ENCODE measurements around the gene CAND2. TPM values are rescaled to one million over a fixed set of nuclear protein-coding genes. Genes with fewer than 3 reads are reported as not detected.

Gene CAND2
- total and polyA plus RNA-seq, 9 of the 15 experiments (the other 6 are each of a cell fraction or from before 2014, with no cell fraction given) = 0.91 to 14.9 (median 4.3) TPM

- 0 out of 2 replicates have a peak, but pooled peaks have one; percentile 37 for TF ChIP-seq SREBF1 (IDR thresholded peaks at IDR 0.05; ENCODE audit: borderline replicate concordance, low read depth, low read length)
- TF ChIP-seq, protein P1, sequence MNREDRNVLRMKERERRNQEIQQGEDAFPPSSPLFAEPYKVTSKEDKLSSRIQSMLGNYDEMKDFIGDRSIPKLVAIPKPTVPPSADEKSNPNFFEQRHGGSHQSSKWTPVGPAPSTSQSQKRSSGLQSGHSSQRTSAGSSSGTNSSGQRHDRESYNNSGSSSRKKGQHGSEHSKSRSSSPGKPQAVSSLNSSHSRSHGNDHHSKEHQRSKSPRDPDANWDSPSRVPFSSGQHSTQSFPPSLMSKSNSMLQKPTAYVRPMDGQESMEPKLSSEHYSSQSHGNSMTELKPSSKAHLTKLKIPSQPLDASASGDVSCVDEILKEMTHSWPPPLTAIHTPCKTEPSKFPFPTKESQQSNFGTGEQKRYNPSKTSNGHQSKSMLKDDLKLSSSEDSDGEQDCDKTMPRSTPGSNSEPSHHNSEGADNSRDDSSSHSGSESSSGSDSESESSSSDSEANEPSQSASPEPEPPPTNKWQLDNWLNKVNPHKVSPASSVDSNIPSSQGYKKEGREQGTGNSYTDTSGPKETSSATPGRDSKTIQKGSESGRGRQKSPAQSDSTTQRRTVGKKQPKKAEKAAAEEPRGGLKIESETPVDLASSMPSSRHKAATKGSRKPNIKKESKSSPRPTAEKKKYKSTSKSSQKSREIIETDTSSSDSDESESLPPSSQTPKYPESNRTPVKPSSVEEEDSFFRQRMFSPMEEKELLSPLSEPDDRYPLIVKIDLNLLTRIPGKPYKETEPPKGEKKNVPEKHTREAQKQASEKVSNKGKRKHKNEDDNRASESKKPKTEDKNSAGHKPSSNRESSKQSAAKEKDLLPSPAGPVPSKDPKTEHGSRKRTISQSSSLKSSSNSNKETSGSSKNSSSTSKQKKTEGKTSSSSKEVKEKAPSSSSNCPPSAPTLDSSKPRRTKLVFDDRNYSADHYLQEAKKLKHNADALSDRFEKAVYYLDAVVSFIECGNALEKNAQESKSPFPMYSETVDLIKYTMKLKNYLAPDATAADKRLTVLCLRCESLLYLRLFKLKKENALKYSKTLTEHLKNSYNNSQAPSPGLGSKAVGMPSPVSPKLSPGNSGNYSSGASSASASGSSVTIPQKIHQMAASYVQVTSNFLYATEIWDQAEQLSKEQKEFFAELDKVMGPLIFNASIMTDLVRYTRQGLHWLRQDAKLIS (CRISPR knock-in tag; IDR thresholded peaks at IDR 0.05) = peak; percentile 64; the same call in 1 of the 2 replicates
- TF ChIP-seq, protein P2, sequence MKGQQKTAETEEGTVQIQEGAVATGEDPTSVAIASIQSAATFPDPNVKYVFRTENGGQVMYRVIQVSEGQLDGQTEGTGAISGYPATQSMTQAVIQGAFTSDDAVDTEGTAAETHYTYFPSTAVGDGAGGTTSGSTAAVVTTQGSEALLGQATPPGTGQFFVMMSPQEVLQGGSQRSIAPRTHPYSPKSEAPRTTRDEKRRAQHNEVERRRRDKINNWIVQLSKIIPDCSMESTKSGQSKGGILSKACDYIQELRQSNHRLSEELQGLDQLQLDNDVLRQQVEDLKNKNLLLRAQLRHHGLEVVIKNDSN (CRISPR knock-in tag; IDR thresholded peaks at IDR 0.05) = no peak
- 0 out of 2 replicates have a peak, but pooled peaks have one; percentile 9 for TF ChIP-seq CBFA2T3 (IDR thresholded peaks at IDR 0.05)
- TF ChIP-seq ARHGAP35 (IDR thresholded peaks at IDR 0.05; ENCODE audit: partially characterized antibody) = no peak
- peak; percentile 74 for TF ChIP-seq SMC3 (conservative IDR thresholded peaks at IDR 0.05; ENCODE audit: insufficient read depth, low read depth, low read length)
- no peak for TF ChIP-seq NELFE (IDR thresholded peaks at IDR 0.05; ENCODE audit: insufficient read depth, insufficient read length)
- TF ChIP-seq ZNF609 (CRISPR knock-in tag; IDR thresholded peaks at IDR 0.05; ENCODE audit: borderline replicate concordance) = 0 out of 2 replicates have a peak, but pooled peaks have one; percentile 39
- TF ChIP-seq NFYB (IDR thresholded peaks at IDR 0.05; ENCODE audit: extremely low read depth, insufficient read length) = no peak
- peak in 1 of 2 experiments; percentile 65; a peak in 1 of 4 replicates for TF ChIP-seq SIN3A (IDR thresholded peaks at IDR 0.05; ENCODE audit: borderline replicate concordance in 2 of 2, control insufficient read depth in 1 of 2, low read depth in 2 of 2, low read length in 2 of 2)
- TF ChIP-seq TAL1 (IDR thresholded peaks at IDR 0.05) = no peak
- peak; percentile 60 for TF ChIP-seq SAP30 (IDR thresholded peaks at IDR 0.05; ENCODE audit: borderline replicate concordance, insufficient read depth, low read depth, low read length, poor library complexity, severe bottlenecking)
- peak; percentile 59; the same call in 1 of the 2 replicates for TF ChIP-seq KLF13 (tag; IDR thresholded peaks at IDR 0.05; ENCODE audit: borderline replicate concordance, low read depth)
- TF ChIP-seq, protein P3, sequence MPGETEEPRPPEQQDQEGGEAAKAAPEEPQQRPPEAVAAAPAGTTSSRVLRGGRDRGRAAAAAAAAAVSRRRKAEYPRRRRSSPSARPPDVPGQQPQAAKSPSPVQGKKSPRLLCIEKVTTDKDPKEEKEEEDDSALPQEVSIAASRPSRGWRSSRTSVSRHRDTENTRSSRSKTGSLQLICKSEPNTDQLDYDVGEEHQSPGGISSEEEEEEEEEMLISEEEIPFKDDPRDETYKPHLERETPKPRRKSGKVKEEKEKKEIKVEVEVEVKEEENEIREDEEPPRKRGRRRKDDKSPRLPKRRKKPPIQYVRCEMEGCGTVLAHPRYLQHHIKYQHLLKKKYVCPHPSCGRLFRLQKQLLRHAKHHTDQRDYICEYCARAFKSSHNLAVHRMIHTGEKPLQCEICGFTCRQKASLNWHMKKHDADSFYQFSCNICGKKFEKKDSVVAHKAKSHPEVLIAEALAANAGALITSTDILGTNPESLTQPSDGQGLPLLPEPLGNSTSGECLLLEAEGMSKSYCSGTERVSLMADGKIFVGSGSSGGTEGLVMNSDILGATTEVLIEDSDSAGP (CRISPR knock-in tag; IDR thresholded peaks at IDR 0.05) = no peak
These were observed 13.7 kb downstream of the CAND2 start (continued) for GRCh38 chr3:12810013-12810780.

All from K562 (cell line).